H9 (cell line): ENCODE measurements around the gene TADA2B. TPM values are rescaled to one million over a fixed set of nuclear protein-coding genes. Genes with fewer than 3 reads are reported as not detected.

ENCODE experiments used
- DNase-seq: peaks from one replicate; pipeline ENCODE4 v3.0.0-alpha.2; 2017
- H2AFZ ChIP-seq: one replicate; pipeline ENCODE4 v1.6.1; 2013; ENCODE audit warnings: mild to moderate bottlenecking, low read length, control low read depth, moderate library complexity
- H2AK5ac ChIP-seq: 2 replicates; pipeline ENCODE4 v1.6.1; 2013; ENCODE audit warnings: low read length, control low read depth, mixed read lengths; ENCODE audit not compliant: insufficient read length
- H2BK120ac ChIP-seq: one replicate; pipeline ENCODE4 v1.6.1; 2013; ENCODE audit warnings: low read depth, mild to moderate bottlenecking, low read length, control low read depth, inconsistent platforms; ENCODE audit not compliant: poor library complexity, severe bottlenecking
- H2BK12ac ChIP-seq: 2 replicates; pipeline ENCODE4 v1.6.1; 2013; ENCODE audit warnings: low read length, control low read depth, mixed read lengths, low read depth; ENCODE audit not compliant: insufficient read length
- H2BK15ac ChIP-seq: 2 replicates; pipeline ENCODE4 v1.6.1; 2013; ENCODE audit warnings: low read depth, low read length, control low read depth
- H2BK20ac ChIP-seq: one replicate; pipeline ENCODE4 v1.6.1; 2013; ENCODE audit warnings: low read depth, mild to moderate bottlenecking, low read length, control low read depth, inconsistent platforms; ENCODE audit not compliant: poor library complexity, severe bottlenecking
- H2BK5ac ChIP-seq: 2 replicates; pipeline ENCODE4 v1.6.1; 2013; ENCODE audit warnings: low read length, control low read depth, mixed read lengths; ENCODE audit not compliant: insufficient read length
- H3K14ac ChIP-seq: 2 replicates; pipeline ENCODE4 v1.6.1; 2013; ENCODE audit warnings: low read length, control low read depth; ENCODE audit not compliant: insufficient read depth
- H3K18ac ChIP-seq: 2 replicates; pipeline ENCODE4 v1.6.1; 2013; ENCODE audit warnings: low read depth, mild to moderate bottlenecking, mixed read lengths, low read length, control low read depth; ENCODE audit not compliant: insufficient read length
- H3K23ac ChIP-seq: 2 replicates; pipeline ENCODE4 v1.6.1; 2013; ENCODE audit warnings: low read length, control low read depth, mixed read lengths, low read depth; ENCODE audit not compliant: insufficient read length
- H3K23me2 ChIP-seq: 2 replicates; pipeline ENCODE4 v1.6.1; 2013; ENCODE audit warnings: low read depth, mild to moderate bottlenecking, mixed read lengths, low read length, control low read depth; ENCODE audit not compliant: insufficient read length, poor library complexity, severe bottlenecking
- H3K27ac ChIP-seq: 2 replicates; pipeline ENCODE4 v1.5.1; 2013; ENCODE audit warnings: low read length, control low read depth, mixed read lengths, low read depth; ENCODE audit not compliant: insufficient read length
- H3K27me3 ChIP-seq: 2 replicates; pipeline ENCODE4 v1.6.1; 2013; ENCODE audit warnings: low read length, control low read depth, inconsistent platforms; ENCODE audit not compliant: insufficient read depth
- H3K4ac ChIP-seq: 2 replicates; pipeline ENCODE4 v1.6.1; 2013; ENCODE audit warnings: low read depth, mild to moderate bottlenecking, control low read depth, inconsistent platforms, low read length, moderate library complexity
- H3K4me1 ChIP-seq: 2 replicates; pipeline ENCODE4 v1.6.1; 2013; ENCODE audit warnings: low read length, control low read depth, inconsistent platforms; ENCODE audit not compliant: insufficient read depth
- H3K4me2 ChIP-seq: 2 replicates; pipeline ENCODE4 v1.6.1; 2013; ENCODE audit warnings: low read length, control low read depth, mixed read lengths; ENCODE audit not compliant: insufficient read length, insufficient read depth
- H3K56ac ChIP-seq: 2 replicates; pipeline ENCODE4 v1.6.1; 2013; ENCODE audit warnings: low read depth, mild to moderate bottlenecking, mixed read lengths, low read length, control low read depth; ENCODE audit not compliant: insufficient read length
- H3K79me1 ChIP-seq: 2 replicates; pipeline ENCODE4 v1.6.1; 2013; ENCODE audit warnings: low read depth, mild to moderate bottlenecking, moderate library complexity, low read length, control low read depth, inconsistent platforms; ENCODE audit not compliant: insufficient read depth, poor library complexity, severe bottlenecking
- H3K79me2 ChIP-seq: 2 replicates; pipeline ENCODE4 v1.6.1; 2013; ENCODE audit warnings: low read length, control low read depth, inconsistent platforms; ENCODE audit not compliant: insufficient read depth
- H3K9ac ChIP-seq: 2 replicates; pipeline ENCODE4 v1.6.1; 2013; ENCODE audit warnings: low read length, control low read depth, mixed read lengths; ENCODE audit not compliant: insufficient read length; ENCODE audit errors: extremely low read depth
- H3K9me3 ChIP-seq: one replicate; pipeline ENCODE4 v1.6.1; 2013; ENCODE audit warnings: low read depth, low read length, inconsistent platforms; ENCODE audit not compliant: control insufficient read depth
- H3T11ph ChIP-seq: one replicate; pipeline ENCODE4 v1.6.1; 2013; ENCODE audit warnings: mild to moderate bottlenecking, low read length, control low read depth, inconsistent platforms
- H4K20me1 ChIP-seq: one replicate; pipeline ENCODE4 v1.6.1; 2013; ENCODE audit not compliant: control insufficient read depth, insufficient read length, insufficient read depth
- H4K5ac ChIP-seq: 2 replicates; pipeline ENCODE4 v1.6.1; 2013; ENCODE audit warnings: low read depth, mild to moderate bottlenecking, mixed read lengths, low read length, control low read depth; ENCODE audit not compliant: insufficient read length
- H4K8ac ChIP-seq: replicated peaks from 2 replicates; pipeline ENCODE4 v1.6.1; 2013; ENCODE audit warnings: low read length, control low read depth, mixed read lengths, low read depth; ENCODE audit not compliant: insufficient read length
- H4K91ac ChIP-seq: 2 replicates; pipeline ENCODE4 v1.6.1; 2013; ENCODE audit warnings: low read depth, mild to moderate bottlenecking, moderate library complexity, mixed read lengths, low read length, control low read depth; ENCODE audit not compliant: insufficient read length
- H3K27ac Mint-ChIP-seq, 3 experiments: 2 replicates in 2 of 3; 3 replicates in 1 of 3; pipeline ENCODE4 v1.8.0; 2020 to 2021; ENCODE audit warnings: mixed read lengths in 3 of 3, mild to moderate bottlenecking in 1 of 3, moderate library complexity in 1 of 3
- H3K27me3 Mint-ChIP-seq: 2 replicates; pipeline ENCODE4 v1.8.0; 2021; ENCODE audit warnings: low read depth, mild to moderate bottlenecking, moderate library complexity, mixed read lengths
- H3K36me3 Mint-ChIP-seq, 3 experiments: 2 replicates in 2 of 3; 3 replicates in 1 of 3; pipeline ENCODE4 v1.8.0; 2020 to 2021; ENCODE audit warnings: low read depth in 3 of 3, mixed read lengths in 3 of 3; ENCODE audit not compliant: insufficient read depth in 1 of 3
- H3K4me1 Mint-ChIP-seq, 2 experiments: 2 replicates each; pipeline ENCODE4 v1.8.0; 2020; ENCODE audit warnings: mixed read lengths in 2 of 2
- H3K4me3 Mint-ChIP-seq, 2 experiments: 2 replicates in 1 of 2; 3 replicates in 1 of 2; pipeline ENCODE4 v1.8.0; 2020 to 2021; ENCODE audit warnings: mild to moderate bottlenecking in 2 of 2, mixed read lengths in 2 of 2, moderate library complexity in 1 of 2
- H3K9me3 Mint-ChIP-seq, 2 experiments: 2 replicates in 1 of 2; 3 replicates in 1 of 2; pipeline ENCODE4 v1.8.0; 2020; ENCODE audit warnings: mild to moderate bottlenecking in 2 of 2, mixed read lengths in 2 of 2, moderate library complexity in 1 of 2
- CTCF ChIP-seq: fragments of 200-600 bp; sonication (generic); conservative IDR thresholded peaks from 3 replicates; pipeline ENCODE4 v1.8.0; 2021; ENCODE audit warnings: antibody characterized with exemption, mild to moderate bottlenecking
- WGBS: extraction: QIAGEN DNeasy Blood & Tissue Kit; methylation state at CpG from one replicate; pipeline ENCODE4 v1.1.7; 2013; ENCODE audit warnings: missing lambda C conversion rate, low lambda C conversion rate, mixed read lengths; ENCODE audit not compliant: insufficient read length; ENCODE audit errors: extremely low coverage; 5-methylcytosine and 5-hydroxymethylcytosine counted together
- total RNA-seq: library from RNA; stranded (reverse); gene quantifications from 2 replicates; pipeline ENCODE4 v1.2.1, GENCODE V29; 2021

Gene TADA2B
- total RNA-seq, 1 experiment from 2014 or later: 14.0 TPM

- no peak overlapping the region for H2AK5ac ChIP-seq
- H3K79me1 ChIP-seq: peaks cover 4% of the 10 kb centered on the region
- WGBS: no CpG with 5 or more reads among the region's 8 CpGs
- no peak overlapping the region for H3K56ac ChIP-seq
- no peak overlapping the region for H3K14ac ChIP-seq
- H2AFZ ChIP-seq: no peak overlapping the region
- peaks cover 10% of the 10 kb centered on the region for H3K79me2 ChIP-seq
- no peak overlapping the region for H2BK12ac ChIP-seq
- no peak overlapping the region for H2BK20ac ChIP-seq
- H2BK120ac ChIP-seq: no peak overlapping the region
- no peak overlapping the region for H4K8ac ChIP-seq
- H2BK15ac ChIP-seq: no peak overlapping the region
- H3K4ac ChIP-seq: no peak overlapping the region
- H3K36me3 Mint-ChIP-seq: no peaks in the 10 kb centered on the region; a peak in 2 of 7 replicates
- peak overlapping the region; percentile 39 to 85 for H3K4me3 Mint-ChIP-seq
- no peaks in the 10 kb centered on the region for H4K20me1 ChIP-seq
- H3K9me3 ChIP-seq: no peaks in the 10 kb centered on the region
- no peaks in the 10 kb centered on the region for H3K9me3 Mint-ChIP-seq
- TF ChIP-seq CTCF: no peak
- H4K5ac ChIP-seq: no peak overlapping the region
- DNase-seq: no peak
- peaks cover 19% of the 10 kb centered on the region for H3K23me2 ChIP-seq
- H2BK5ac ChIP-seq: no peak overlapping the region
- no peak overlapping the region for H3K27ac Mint-ChIP-seq
- no peak overlapping the region for H3K18ac ChIP-seq
- H3K27me3 ChIP-seq: peaks cover 12% of the 10 kb centered on the region; the same call in 1 of the 2 replicates
- no peak overlapping the region for H3K27ac ChIP-seq
- H3T11ph ChIP-seq: no peak overlapping the region
- H3K4me1 Mint-ChIP-seq: peaks cover 33 to 40% of the 10 kb centered on the region in 2 experiments
- H3K9ac ChIP-seq: peak overlapping the region; percentile 10
- H3K4me1 ChIP-seq: peaks cover 3% of the 10 kb centered on the region; the same call in 1 of the 2 replicates
- H4K91ac ChIP-seq: no peak overlapping the region
- H3K4me2 ChIP-seq: no peak overlapping the region
- peaks cover 28% of the 10 kb centered on the region for H3K27me3 Mint-ChIP-seq
- no peak overlapping the region for H3K23ac ChIP-seq
Observed at GRCh38 chr4:7045553-7045952, 2.4 kb downstream of the TADA2B start.
